ENCODE results near the gene ADGRG1. TPM values are rescaled to one million over a fixed set of nuclear protein-coding genes. Genes with fewer than 3 reads are reported as not detected.

Gene ADGRG1
- total RNA-seq, 1 experiment from 2014 or later = 13.1 TPM

- no TSS peak for BruUV-seq (replicated peaks)
- TF ChIP-seq SIN3A (IDR thresholded peaks at IDR 0.05; ENCODE audit: borderline replicate concordance, insufficient read depth, low read depth, low read length) = no peak
- no peak for TF ChIP-seq CTCF (IDR thresholded peaks at IDR 0.05)
- TF ChIP-seq REST (IDR thresholded peaks at IDR 0.05; ENCODE audit: insufficient read depth in 1 of 2, low read depth in 2 of 2, low read length in 1 of 2) = no peak
- TF ChIP-seq POLR2AphosphoS5 (IDR thresholded peaks at IDR 0.05; ENCODE audit: low read depth, low read length) = no peak
- TF ChIP-seq TCF7L2 (IDR thresholded peaks at IDR 0.05; ENCODE audit: low read depth, low read length) = no peak
- no peak for DNase-seq (ENCODE audit: low read depth, low spot score)
- ATAC-seq = no peak
- Histone ChIP-seq H3K36me3 (ENCODE audit: control insufficient read depth, insufficient read depth, low read length) (no peaks in the 10 kb centered on the region), H3K27ac (ENCODE audit: low read length) (no peak overlapping the region), H3K9me3 (ENCODE audit: control insufficient read depth, insufficient read depth, low read depth, low read length) (no peaks in the 10 kb centered on the region), H3K4me3 (ENCODE audit: low read depth in 2 of 2, low read length in 2 of 2) (no peak overlapping the region), H3K27me3 (ENCODE audit: control insufficient read depth, insufficient read depth, low read length) (no peaks in the 10 kb centered on the region), H3K4me1 (ENCODE audit: control insufficient read depth, insufficient read depth, low read length) (peaks cover 34% of the 10 kb centered on the region)
- ChIA-PET POLR2A (no interaction called here), CTCF (interaction anchor here (0.6 kb wide), 1 partner anchor 52 kb away, joined by 7 read pairs; no protein-coding TSS in a partner anchor)
- in situ Hi-C loops (cut with HindIII; ENCODE audit: low pct_unique_long_range_greater_than_20kb, low sequenced_read_pairs) = no loop called here
- intact Hi-C loops (cut with micrococcal nuclease; ENCODE audit: unreplicated experiment) = loop anchor here (5.0 kb wide), 1 partner anchor 40 kb away; no protein-coding TSS in a partner anchor
These were observed 4.1 kb downstream of the ADGRG1 start for GRCh38 chr16:57632568-57632967.

- no peak for TF ChIP-seq TCF7L2 (IDR thresholded peaks at IDR 0.05; ENCODE audit: low read depth, low read length)
- no peak for TF ChIP-seq REST (IDR thresholded peaks at IDR 0.05; ENCODE audit: insufficient read depth in 1 of 2, low read depth in 2 of 2, low read length in 1 of 2)
- no peak for TF ChIP-seq CTCF (IDR thresholded peaks at IDR 0.05)
- TF ChIP-seq POLR2AphosphoS5 (IDR thresholded peaks at IDR 0.05; ENCODE audit: low read depth, low read length) = no peak
- Histone ChIP-seq H3K36me3 (ENCODE audit: control insufficient read depth, insufficient read depth, low read length) (no peaks in the 10 kb centered on the region), H3K4me1 (ENCODE audit: control insufficient read depth, insufficient read depth, low read length) (peaks cover 27% of the 10 kb centered on the region), H3K27ac (ENCODE audit: low read length) (no peak overlapping the region), H3K4me3 (ENCODE audit: low read depth in 2 of 2, low read length in 2 of 2) (no peak overlapping the region), H3K27me3 (ENCODE audit: control insufficient read depth, insufficient read depth, low read length) (no peaks in the 10 kb centered on the region), H3K9me3 (ENCODE audit: control insufficient read depth, insufficient read depth, low read depth, low read length) (no peaks in the 10 kb centered on the region)
- ChIA-PET POLR2A (no interaction called here), CTCF (interaction anchor here (1.1 kb wide), 1 partner anchor 32 kb away, joined by 3 read pairs; no protein-coding TSS in a partner anchor)
- ATAC-seq (no peak), DNase-seq (ENCODE audit: low read depth, low spot score) (no peak)
- BruUV-seq (replicated peaks) = no TSS peak
- in situ Hi-C loops (cut with HindIII; ENCODE audit: low pct_unique_long_range_greater_than_20kb, low sequenced_read_pairs) (no loop called here), intact Hi-C loops (cut with micrococcal nuclease; ENCODE audit: unreplicated experiment) (loop anchor here (5.0 kb wide), 1 partner anchor 41 kb away; no protein-coding TSS in a partner anchor)
These were observed 5.1 kb downstream of the ADGRG1 start for GRCh38 chr16:57633383-57634064.
